Activated T-cell treated with anti-CD3 and anti-CD28 coated beads for 24 hours (primary cell): ENCODE results near the gene SOX9.

Experiments used
- DNase-seq: peaks from one replicate; pipeline ENCODE4 v3.0.0-alpha.2; 2020; ENCODE audit warnings: low read depth

Gene SOX9

GRCh38 chr17:72162569-72162968 lies 41.7 kb downstream of the SOX9 start:
- no peak for DNase-seq

- DNase-seq: no peak
Measured at GRCh38 chr17:72163474-72163873, 42.7 kb downstream of the SOX9 start.

GRCh38 chr17:72164158-72164739 lies 43.4 kb downstream of the SOX9 start:
- DNase-seq: no peak

DNA sequence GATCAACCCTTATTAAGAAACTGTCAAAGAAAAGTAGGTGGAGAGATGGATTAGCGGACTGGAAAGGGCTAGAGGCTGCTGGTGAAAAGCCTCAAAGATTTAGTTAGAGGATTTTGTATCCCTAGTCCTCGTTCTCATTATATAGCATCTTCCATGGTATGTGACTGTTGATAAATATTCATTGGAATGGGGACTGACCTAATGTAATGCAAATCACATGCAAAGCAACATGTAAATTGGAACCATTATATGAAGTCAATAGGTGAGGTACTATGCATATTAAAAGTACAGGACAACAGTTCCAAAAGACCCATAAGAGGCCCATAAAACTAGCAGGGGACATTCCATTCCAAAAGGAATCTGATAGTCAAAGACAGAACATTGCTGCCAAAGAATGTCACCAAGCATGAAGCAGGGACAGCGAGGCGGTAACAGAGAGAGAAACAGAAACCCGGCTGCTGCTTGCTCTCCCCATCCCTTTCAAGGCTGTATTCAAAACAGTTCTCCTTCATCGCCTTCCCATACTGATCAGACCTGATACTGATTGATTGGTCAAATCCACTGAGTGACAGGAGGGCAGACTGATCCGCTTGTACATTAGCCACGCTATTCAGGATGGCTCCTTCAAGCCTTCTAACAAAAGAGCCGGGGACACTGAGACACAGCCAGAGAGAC lies 44.5 kb downstream of the SOX9 start:
- DNase-seq: no peak

DNA sequence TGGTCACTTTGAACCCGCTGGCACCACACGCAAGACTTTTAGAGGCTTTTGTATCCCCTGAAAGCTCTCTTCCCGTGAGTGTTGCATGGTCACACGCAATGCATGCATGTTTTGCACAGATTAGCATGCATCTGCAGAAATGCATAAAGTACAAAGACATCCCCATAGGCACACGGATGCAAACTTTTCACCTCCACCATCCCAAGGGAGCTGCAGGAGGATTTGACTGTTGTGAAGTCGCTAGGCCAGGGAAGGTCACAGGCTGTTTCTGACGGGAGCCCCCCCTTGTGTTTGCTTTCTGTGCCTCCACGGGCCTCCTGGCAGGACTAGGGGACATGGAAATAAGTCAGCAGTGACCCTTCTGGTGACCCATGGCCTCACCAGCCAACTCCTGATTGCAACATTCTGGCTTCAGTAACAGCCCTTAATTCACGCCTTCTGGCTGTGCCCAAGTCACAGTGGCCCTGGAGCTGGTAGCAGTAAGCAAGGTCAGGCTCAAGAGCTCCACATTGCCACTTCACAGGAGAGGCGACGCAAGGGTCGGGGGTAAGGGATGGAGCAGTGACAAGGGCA lies 45.1 kb downstream of the SOX9 start:
- no peak for DNase-seq

DNA sequence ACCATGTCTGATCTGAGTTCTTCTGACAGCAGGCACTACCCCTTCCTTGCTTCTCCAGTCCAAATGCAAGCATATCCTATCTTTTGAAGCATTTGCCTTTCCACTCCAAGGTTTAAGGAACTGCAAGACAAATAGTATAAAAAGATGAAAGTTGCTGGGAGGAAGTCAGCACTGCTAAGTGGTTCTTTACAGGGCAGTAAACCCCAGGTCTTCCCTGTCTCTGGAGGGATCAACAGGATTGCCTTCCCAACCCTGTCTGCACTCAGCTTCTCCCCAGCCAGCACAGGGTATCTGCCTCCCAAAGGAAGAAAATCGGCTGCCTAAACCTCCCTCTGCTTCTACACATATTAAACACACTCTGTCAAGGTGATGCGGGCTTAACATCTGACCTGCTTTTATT lies 46.8 kb downstream of the SOX9 start:
- DNase-seq: no peak

GRCh38 chr17:72169823-72170222 lies 49.0 kb downstream of the SOX9 start:
- no peak for DNase-seq

DNA sequence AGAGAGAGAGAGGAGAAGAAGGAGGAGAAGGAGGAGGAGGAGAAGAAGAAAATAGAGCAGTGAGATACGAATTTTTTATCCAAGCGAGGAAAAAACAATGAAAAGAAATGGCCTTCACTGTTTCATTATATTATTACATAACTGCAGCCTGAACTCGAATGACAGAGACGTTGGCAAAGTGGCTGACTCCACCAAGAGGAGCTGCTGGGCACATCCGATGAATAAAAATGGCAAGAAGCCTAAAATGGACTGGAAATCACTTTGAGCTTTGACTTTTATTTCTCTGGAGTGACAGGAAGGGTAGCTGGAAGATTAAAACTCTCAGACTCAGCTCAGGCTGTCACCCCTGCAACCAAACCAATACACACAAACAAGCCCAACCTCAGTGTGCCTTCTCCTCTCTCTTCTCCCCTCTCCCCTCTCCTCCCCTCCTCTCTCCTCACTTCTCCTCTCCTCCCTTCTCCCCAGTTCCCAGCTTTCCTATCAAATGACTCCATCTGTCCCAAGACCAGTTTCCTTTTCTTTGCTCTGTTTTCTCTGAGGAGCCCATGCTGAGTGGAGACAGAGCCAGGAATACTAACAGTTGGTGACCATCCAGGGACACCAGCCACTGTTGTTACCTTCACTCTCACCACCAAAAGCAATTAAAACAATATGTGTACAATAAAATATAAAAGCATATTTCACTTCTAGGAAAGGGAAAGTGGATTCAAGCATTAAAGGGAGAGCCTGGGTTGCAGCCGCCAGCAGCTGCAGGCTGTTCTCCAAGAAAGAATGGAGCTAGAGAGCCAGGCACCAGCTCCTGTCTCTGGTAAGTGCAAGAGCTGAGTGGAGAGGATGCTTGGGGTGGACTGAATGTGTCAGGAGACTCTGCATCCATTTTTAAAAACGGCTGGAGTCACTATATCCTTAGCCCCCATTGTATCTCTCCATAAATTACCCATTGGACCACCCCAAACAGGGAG lies 51.2 kb downstream of the SOX9 start:
- no peak for DNase-seq

DNA sequence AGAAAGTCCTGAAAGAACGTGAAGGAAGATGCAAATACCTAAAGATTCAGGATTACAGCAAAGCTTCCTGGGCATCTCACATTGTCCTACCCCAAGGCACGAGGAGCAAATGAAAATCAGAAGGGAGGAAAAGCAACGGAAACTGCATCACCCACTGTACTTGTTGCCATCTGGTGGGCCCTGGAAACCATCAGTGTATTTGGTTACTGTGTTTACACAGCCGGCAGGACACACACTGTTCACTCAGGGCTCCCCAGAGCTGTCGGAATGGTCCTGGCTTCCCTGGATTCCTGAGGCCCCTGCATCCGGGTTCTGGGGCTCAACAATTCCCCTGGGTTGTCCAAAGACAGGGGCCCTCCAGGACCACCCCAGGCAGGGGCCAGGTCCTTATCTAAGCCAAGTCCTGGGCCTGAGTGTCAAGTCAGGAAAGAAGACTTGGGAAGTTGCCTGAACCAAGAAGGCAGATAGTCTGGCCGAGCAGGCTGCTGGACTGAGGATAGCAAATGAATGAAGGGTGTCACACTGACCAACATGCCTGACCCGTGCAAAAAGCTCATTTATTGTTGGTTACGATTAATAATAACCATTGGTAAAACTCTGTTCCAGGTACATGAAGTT lies 52.8 kb downstream of the SOX9 start:
- DNase-seq: no peak

GRCh38 chr17:72175263-72175662 lies 54.4 kb downstream of the SOX9 start:
- no peak for DNase-seq
